Glutamatergic neuron (in vitro differentiated cells): ENCODE measurements around the gene FAAP100. TPM values are rescaled to one million over a fixed set of nuclear protein-coding genes. Genes with fewer than 3 reads are reported as not detected.

ENCODE experiments used
- DNase-seq: peaks from one replicate; pipeline ENCODE4 v3.0.0; 2022
- H3K27ac Mint-ChIP-seq: one replicate; pipeline ENCODE4 v1.8.0; 2020; ENCODE audit warnings: mild to moderate bottlenecking, mixed read lengths, inconsistent platforms; ENCODE audit not compliant: unreplicated experiment
- H3K27me3 Mint-ChIP-seq: one replicate; pipeline ENCODE4 v1.8.0; 2020; ENCODE audit warnings: mild to moderate bottlenecking, moderate library complexity, mixed read lengths, inconsistent platforms; ENCODE audit not compliant: unreplicated experiment
- H3K36me3 Mint-ChIP-seq: one replicate; pipeline ENCODE4 v1.8.0; 2020; ENCODE audit warnings: mild to moderate bottlenecking, mixed read lengths, inconsistent platforms; ENCODE audit not compliant: unreplicated experiment
- H3K4me1 Mint-ChIP-seq: one replicate; pipeline ENCODE4 v1.8.0; 2020; ENCODE audit warnings: mild to moderate bottlenecking, low read depth, mixed read lengths, inconsistent platforms; ENCODE audit not compliant: unreplicated experiment
- H3K4me3 Mint-ChIP-seq: one replicate; pipeline ENCODE4 v1.8.0; 2020; ENCODE audit warnings: mild to moderate bottlenecking, mixed read lengths, inconsistent platforms; ENCODE audit not compliant: unreplicated experiment
- H3K9me3 Mint-ChIP-seq: one replicate; pipeline ENCODE4 v1.8.0; 2020; ENCODE audit warnings: mild to moderate bottlenecking, moderate library complexity, mixed read lengths, inconsistent platforms; ENCODE audit not compliant: unreplicated experiment
- CTCF ChIP-seq: fragments of 200-600 bp; sonication (generic); IDR thresholded peaks from one replicate; pipeline ENCODE4 v1.5.0; 2021; ENCODE audit not compliant: partially characterized antibody, unreplicated experiment
- total RNA-seq: library from RNA; stranded (reverse); fragmentation: NEBNext Ultra II Directional; extraction: Animal tissue kit (Norgen Biotek cat#: 25700); gene quantifications from one replicate; pipeline ENCODE4 v1.2.1, GENCODE V29; 2021; ENCODE audit not compliant: unreplicated experiment

FAAP100 gene
- total RNA-seq, 1 donor from 2014 or later = 56.5 TPM

- DNase-seq = no peak
- Mint-ChIP-seq H3K9me3 (peaks cover 5% of the 10 kb centered on the region), H3K4me1 (peaks cover 5% of the 10 kb centered on the region), H3K27ac (peak overlapping the region; percentile 75), H3K4me3 (peak overlapping the region; percentile 46), H3K27me3 (peaks cover 4% of the 10 kb centered on the region), H3K36me3 (no peaks in the 10 kb centered on the region)
- no peak for TF ChIP-seq CTCF
These were observed 14.4 kb upstream of the FAAP100 start for GRCh38 chr17:81566461-81567126.

- no peaks in the 10 kb centered on the region for H3K36me3 Mint-ChIP-seq
- no peak overlapping the region for H3K27ac Mint-ChIP-seq
- peaks cover 5% of the 10 kb centered on the region for H3K9me3 Mint-ChIP-seq
- DNase-seq = no peak
- H3K4me1 Mint-ChIP-seq = peaks cover 5% of the 10 kb centered on the region
- H3K4me3 Mint-ChIP-seq = peak overlapping the region; percentile 20
- TF ChIP-seq CTCF = no peak
- H3K27me3 Mint-ChIP-seq = peaks cover 4% of the 10 kb centered on the region
These were observed 13.1 kb upstream of the FAAP100 start for GRCh38 chr17:81565231-81565630.

- Mint-ChIP-seq H3K27me3 (peaks cover 4% of the 10 kb centered on the region), H3K27ac (no peak overlapping the region), H3K36me3 (no peaks in the 10 kb centered on the region), H3K4me3 (no peak overlapping the region), H3K4me1 (peaks cover 5% of the 10 kb centered on the region), H3K9me3 (peaks cover 5% of the 10 kb centered on the region)
- no peak for TF ChIP-seq CTCF
- no peak for DNase-seq
These were observed 12.6 kb upstream of the FAAP100 start for GRCh38 chr17:81564778-81565177.

GRCh38 chr17:81563861-81564586, 11.9 kb upstream of the FAAP100 start:
- no peak overlapping the region for H3K27ac Mint-ChIP-seq
- peaks cover 4% of the 10 kb centered on the region for H3K27me3 Mint-ChIP-seq
- H3K9me3 Mint-ChIP-seq = peaks cover 5% of the 10 kb centered on the region
- DNase-seq = no peak
- no peak for TF ChIP-seq CTCF
- H3K4me3 Mint-ChIP-seq = no peak overlapping the region
- H3K4me1 Mint-ChIP-seq = peaks cover 5% of the 10 kb centered on the region
- no peaks in the 10 kb centered on the region for H3K36me3 Mint-ChIP-seq

GRCh38 chr17:81561494-81561885, 9.3 kb upstream of the FAAP100 start:
- peaks cover 9% of the 10 kb centered on the region for H3K27me3 Mint-ChIP-seq
- no peak for TF ChIP-seq CTCF
- no peak for DNase-seq
- peaks cover 5% of the 10 kb centered on the region for H3K4me1 Mint-ChIP-seq
- peaks cover 4% of the 10 kb centered on the region for H3K36me3 Mint-ChIP-seq
- no peak overlapping the region for H3K27ac Mint-ChIP-seq
- H3K4me3 Mint-ChIP-seq = no peak overlapping the region
- peaks cover 3% of the 10 kb centered on the region for H3K9me3 Mint-ChIP-seq
